Stimulated activated CD4-positive, alpha-beta T cell treated with anti-CD3 and anti-CD28 coated beads, Interleukin-1b, Interleukin-23, amount 100 ng/mL, for 4 hours (primary cell): ENCODE results near the gene PAPSS1.

Experiments used
- DNase-seq, 2 donors: peaks; one replicate each; pipeline ENCODE4 v3.0.0-alpha.2; 2020; ENCODE audit warnings: low read depth in 2 of 2

PAPSS1 gene

GRCh38 chr4:107629318-107629717, 90.7 kb downstream of the PAPSS1 start:
- DNase-seq = no peak

DNA sequence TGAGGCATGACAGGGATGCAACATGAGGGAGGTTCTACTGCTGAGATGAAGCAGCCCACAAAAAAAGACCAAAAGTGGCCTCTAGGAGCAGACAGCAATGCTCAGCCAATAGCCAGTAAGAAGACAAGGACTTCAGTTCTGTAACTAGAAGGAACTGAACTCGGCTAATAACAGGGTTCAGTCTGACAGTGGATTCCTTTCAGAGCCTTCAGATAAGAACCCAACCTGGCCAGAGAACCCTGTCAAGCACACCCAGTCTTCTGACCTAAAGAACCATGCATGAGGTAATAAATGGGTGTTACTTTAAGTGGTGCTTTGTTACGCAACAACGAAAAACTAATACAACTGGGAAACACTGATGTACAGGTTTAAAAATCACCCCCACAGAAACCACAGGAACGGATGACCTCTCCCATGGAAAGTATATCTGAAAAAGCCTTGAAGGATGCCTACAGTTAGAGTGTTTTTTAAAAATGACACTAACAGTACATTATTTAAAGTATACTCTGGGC, 94.6 kb downstream of the PAPSS1 start:
- no peak for DNase-seq

DNA sequence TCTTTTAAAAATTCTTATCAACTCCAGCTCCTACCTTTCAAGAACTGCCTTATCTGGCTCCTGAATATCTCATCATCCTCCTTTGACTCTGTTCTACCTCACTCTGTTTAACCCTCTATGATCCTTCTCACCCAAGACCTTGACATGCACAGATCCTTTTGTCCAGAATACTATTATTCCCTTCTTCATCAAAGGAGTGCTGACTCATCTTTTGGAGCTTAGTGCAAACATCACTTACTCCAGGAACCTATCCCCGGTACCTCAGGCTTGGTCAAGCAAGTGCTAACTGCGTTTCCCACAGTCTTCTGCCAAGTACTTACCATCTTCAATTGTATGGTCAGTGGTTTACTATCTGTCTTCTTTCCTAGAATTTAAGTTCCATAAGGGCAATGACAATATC, 96.0 kb downstream of the PAPSS1 start:
- DNase-seq = no peak

DNA sequence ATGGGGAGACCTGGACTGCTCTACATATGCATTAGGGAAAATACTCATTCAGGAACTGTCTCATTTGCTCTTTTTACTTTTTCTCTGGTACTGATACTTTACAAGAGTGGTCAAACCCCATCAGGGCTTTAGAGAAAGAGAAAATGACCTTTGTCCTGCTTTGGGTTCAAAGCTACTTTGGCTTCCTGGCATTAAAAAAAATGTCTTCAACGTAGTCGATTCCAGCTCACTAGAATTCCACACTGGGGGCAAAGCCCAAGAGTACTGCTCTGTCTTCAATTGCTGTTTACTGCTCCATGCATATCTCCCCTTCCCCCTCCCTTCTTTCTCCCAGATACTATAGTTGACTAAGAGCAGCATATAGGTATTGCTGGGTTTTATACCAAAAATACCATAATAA, 98.0 kb downstream of the PAPSS1 start:
- DNase-seq = no peak

DNA sequence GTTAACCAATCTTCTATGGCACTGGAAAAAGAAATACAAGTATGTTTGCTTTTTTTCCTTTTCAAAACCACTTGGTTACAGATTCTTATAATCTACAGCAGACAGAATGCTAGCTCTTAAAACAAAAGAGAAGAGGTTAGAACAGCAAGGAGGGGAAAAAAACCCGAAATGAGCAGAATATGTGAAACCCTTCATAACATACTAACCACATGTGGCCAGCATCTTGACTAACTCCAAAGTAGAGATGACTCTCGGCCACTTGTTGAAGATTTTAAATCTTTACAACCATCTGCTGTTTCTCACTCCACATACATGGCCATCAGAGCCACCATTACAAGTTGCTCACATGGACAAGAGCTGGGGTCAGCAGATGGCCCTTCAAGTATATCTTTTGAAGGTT, 100.3 kb downstream of the PAPSS1 start:
- DNase-seq = no peak

- DNase-seq = no peak
Observed at GRCh38 chr4:107619066-107619465, 101.0 kb downstream of the PAPSS1 start.

DNA sequence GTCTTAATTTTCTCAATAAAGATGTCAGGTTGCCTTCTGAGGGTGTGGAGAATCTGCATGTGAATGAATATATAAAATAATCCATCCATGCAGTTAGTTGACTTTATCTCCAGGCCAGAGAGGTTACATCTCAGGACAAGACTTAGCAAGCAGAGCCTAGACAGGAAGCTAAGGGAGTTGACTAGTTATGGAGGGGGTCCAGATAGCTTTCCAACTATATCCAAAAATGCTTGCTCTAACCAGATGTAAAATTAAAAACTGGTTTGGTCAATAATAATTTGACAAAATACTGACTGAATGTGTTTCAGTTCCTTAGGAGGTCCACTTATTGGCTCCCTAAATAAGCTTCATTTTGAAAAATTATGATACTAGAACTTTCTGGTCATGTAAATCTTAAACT, 101.4 kb downstream of the PAPSS1 start:
- DNase-seq = no peak

GRCh38 chr4:107616838-107617389, 103.1 kb downstream of the PAPSS1 start:
- no peak for DNase-seq

- no peak for DNase-seq
Observed at GRCh38 chr4:107615809-107616208, 104.2 kb downstream of the PAPSS1 start.

- DNase-seq = no peak
Observed at GRCh38 chr4:107603430-107603829, 116.6 kb downstream of the PAPSS1 start.

DNA sequence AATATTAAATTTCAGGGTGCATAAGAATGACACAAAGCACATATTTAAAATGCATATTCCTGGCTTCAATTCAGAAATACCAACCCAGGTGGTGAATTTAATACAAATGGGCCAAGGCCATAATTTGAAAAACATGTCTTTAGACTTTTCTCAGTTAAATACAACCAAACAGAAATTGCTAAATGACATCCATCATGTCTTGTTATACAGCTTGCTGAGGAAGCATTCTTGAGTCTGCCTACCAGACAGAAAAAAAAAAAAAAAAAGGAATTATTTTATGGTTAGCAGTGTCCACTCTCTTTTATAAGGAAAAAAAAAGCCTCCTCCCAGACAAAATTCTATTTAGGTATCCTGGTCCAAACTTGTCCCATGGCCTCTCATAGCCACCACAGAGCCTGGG, 119.1 kb downstream of the PAPSS1 start:
- DNase-seq = no peak

GRCh38 chr4:107600436-107600835, 119.6 kb downstream of the PAPSS1 start:
- no peak for DNase-seq

- DNase-seq = no peak
Observed at GRCh38 chr4:107599841-107600240, 120.2 kb downstream of the PAPSS1 start.

DNA sequence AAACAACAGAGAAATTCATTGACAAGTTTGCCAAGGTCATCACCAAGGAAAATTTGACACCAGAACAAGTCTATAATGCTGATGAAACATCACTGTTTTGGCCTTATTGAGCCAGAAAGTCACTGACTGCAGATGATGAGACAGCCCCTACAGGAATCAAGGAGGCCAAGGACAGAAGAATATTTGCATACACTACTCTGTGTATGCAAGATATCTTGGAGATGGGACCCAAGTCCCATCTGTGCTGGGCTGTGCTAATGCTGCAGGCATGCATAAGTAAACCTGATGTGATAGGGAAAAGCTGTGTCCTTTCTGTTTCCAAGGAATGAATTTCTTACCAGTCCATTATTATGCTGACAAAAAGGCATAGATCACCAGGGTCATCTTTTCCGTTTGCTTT, 126.8 kb downstream of the PAPSS1 start:
- DNase-seq = no peak

DNA sequence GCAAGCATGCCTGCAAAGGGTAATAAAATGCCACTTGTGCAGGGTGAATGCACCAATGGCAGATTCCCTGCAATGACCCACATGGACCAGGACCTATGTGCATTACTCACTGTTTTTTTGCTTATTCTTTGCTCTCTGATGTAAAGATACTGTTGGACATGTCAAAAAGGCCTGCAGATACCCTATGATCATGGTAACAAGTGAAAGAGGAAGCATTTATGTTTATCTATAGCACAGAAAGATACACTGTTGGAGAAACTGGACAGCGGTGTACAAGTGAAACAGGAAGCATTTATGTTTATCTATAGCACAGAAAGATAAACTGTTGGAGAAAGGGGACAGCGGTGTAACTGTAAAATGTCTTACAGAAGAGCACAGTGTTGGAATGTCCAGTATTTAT, 127.5 kb downstream of the PAPSS1 start:
- DNase-seq = no peak

DNA sequence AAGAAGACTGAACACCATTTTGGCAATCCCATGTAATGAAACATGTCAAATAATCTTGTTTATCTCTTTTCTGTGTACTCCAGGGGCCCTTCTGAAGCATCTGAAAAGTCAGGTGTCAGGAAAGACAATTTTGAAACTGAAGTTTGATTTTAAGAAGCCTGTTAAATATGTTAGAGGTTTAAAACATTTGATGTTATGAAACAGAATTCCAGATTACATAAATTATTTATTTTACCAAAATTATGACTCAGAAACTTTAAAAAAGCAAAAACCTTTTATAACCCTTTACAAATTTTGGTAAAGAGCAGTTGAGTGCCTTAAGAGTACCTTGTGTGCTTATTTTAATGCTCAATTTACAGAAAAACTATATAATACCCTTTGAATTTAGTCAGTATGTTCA, 130.8 kb downstream of the PAPSS1 start:
- no peak for DNase-seq

DNA sequence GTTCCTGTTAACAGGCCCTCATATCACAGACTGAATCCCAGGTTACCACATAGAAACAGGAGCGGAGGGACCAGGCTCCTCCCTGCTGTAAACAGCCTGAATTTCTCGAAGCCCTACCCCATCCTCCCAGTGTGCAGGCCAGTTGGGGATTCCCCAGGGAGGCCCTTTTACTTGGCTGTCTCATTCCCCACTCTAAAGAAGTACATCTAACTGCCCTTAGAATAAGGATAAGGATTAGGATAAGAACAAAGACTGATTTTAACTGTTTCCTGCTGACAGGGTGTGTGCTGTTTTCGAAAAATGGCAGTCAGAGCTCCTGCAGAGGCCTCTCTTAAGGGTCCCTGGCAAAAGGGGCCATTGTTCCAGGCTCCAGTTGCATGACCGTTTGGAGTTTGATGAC, 133.7 kb downstream of the PAPSS1 start:
- DNase-seq = no peak

DNA sequence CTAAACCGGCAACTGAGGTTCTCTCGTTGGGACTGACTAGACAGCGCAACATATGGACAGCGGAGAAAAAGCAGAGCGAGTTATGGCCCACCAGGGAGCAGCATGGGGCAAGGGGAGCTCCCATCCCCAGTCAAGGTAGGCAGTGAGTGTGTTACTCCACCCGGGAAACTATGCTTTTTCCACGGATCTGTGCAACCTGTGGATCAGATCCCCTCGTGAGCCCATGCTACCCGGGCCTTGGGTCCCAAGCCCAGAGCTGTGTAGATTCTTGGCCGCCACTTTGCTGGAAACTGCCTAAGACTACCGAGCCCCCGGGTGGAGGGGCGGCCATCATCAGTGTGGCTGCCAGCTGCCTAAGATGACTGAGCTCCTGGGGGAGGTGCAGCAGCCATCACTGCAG, 140.9 kb downstream of the PAPSS1 start:
- no peak for DNase-seq

GRCh38 chr4:107578321-107578720, 141.7 kb downstream of the PAPSS1 start:
- DNase-seq = no peak

DNA sequence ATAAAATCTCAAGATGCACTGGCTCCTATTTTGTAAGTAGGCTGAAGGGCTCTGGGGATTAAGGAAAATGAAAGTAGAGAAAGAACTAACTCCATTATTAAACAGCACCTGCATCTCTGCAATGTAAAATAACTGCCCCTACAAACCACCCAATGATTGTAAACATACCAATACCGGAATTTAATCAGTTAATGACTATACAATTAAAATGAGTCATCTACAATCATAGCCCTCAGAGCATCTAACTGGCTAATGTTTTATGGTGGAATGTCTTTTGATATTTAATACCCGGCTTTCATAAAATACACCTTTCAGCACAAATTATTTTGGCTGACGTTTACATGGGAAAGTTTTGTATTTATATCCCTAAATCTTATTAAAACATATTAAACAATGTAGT, 142.3 kb downstream of the PAPSS1 start:
- DNase-seq = no peak

GRCh38 chr4:107575243-107575642, 144.8 kb downstream of the PAPSS1 start:
- no peak for DNase-seq

GRCh38 chr4:107572281-107572680, 147.8 kb downstream of the PAPSS1 start:
- no peak for DNase-seq

GRCh38 chr4:107570952-107571351, 149.1 kb downstream of the PAPSS1 start:
- DNase-seq = no peak

GRCh38 chr4:107564326-107564725, 155.7 kb downstream of the PAPSS1 start:
- DNase-seq = no peak
